ENCODE measurements around the gene AJAP1. TPM values are rescaled to one million over a fixed set of nuclear protein-coding genes. Genes with fewer than 3 reads are reported as not detected.

AJAP1 gene
- total and polyA plus RNA-seq, 2 experiments from 2014 or later, result not detected

DNA sequence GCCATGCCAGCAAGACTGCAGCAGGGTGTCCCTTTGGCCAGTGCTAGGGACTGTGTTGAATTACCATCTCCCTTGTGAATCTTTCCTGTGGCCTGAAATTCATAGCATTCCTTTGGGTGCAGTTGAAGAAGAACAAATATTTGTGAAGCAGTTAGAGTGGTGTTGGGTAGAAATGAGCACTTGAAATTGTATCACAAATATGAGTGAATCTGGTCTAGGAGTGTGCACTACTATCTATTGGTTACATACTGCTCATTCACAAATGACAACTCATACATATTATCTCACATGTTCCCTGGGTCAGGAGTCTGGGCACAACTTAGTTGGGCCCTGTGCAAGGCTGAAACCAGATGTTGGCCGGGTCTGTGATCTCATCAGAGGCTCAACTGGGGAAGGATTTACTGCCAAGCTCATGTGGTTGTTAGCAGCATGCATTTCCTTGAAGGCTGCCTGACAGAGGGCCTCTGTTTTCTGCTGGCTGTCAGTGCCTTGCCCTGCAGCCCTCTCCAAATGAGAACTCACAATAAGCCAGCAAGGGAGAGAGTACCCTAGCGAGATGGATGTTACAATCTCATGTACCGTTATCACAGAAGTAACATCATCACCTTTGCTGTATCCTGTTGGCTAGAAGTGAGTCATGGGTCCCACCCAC is 23.8 kb downstream of the AJAP1 start (continued):
- TF ChIP-seq, protein P1, sequence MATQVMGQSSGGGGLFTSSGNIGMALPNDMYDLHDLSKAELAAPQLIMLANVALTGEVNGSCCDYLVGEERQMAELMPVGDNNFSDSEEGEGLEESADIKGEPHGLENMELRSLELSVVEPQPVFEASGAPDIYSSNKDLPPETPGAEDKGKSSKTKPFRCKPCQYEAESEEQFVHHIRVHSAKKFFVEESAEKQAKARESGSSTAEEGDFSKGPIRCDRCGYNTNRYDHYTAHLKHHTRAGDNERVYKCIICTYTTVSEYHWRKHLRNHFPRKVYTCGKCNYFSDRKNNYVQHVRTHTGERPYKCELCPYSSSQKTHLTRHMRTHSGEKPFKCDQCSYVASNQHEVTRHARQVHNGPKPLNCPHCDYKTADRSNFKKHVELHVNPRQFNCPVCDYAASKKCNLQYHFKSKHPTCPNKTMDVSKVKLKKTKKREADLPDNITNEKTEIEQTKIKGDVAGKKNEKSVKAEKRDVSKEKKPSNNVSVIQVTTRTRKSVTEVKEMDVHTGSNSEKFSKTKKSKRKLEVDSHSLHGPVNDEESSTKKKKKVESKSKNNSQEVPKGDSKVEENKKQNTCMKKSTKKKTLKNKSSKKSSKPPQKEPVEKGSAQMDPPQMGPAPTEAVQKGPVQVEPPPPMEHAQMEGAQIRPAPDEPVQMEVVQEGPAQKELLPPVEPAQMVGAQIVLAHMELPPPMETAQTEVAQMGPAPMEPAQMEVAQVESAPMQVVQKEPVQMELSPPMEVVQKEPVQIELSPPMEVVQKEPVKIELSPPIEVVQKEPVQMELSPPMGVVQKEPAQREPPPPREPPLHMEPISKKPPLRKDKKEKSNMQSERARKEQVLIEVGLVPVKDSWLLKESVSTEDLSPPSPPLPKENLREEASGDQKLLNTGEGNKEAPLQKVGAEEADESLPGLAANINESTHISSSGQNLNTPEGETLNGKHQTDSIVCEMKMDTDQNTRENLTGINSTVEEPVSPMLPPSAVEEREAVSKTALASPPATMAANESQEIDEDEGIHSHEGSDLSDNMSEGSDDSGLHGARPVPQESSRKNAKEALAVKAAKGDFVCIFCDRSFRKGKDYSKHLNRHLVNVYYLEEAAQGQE (IDR thresholded peaks at IDR 0.05; ENCODE audit: unreplicated experiment), result no peak
- no peak for TF ChIP-seq EZH2 (IDR thresholded peaks at IDR 0.05; ENCODE audit: low read depth, unreplicated experiment)
- TF ChIP-seq ZNF331 (CRISPR knock-in tag; IDR thresholded peaks at IDR 0.05; ENCODE audit: low read depth), result no peak
- no peak for TF ChIP-seq JUNB (IDR thresholded peaks at IDR 0.05; ENCODE audit: unreplicated experiment)

DNA sequence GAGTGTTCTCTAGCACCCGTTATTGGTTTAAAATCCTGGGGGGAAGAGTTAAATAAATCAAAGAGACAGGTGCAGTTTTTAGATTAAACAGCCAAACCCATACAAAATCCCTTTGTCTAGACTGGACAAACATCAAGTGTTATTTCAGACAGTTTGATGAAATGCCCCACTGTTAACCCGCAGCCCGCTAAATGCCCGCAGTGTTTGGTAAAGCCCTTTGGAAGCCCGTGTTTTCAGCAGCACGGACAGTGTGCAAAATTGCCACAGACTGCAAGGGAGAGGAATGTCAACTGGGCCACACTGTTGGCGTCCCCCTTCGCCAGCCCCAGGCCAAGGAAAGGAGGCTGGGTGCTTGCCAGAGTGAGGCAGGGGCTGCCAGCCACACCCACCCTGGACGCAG is 26.6 kb downstream of the AJAP1 start:
- no peaks in the 10 kb centered on the region; the same call in 1 of the 2 replicates for H3K36me3 ChIP-seq (ENCODE audit: insufficient read depth)
- H3K4me3 ChIP-seq, result no peak overlapping the region
- H3K9me2 ChIP-seq (ENCODE audit: insufficient read depth), result no peaks in the 10 kb centered on the region
- Mint-ChIP-seq H3K4me3 (no peak overlapping the region), H3K27ac (no peak overlapping the region), H3K27me3 (ENCODE audit: insufficient read depth, low read depth, poor library complexity) (peaks cover 2% of the 10 kb centered on the region), H3K4me1 (peaks cover 22% of the 10 kb centered on the region), H3K9me3 (peaks cover 26% of the 10 kb centered on the region), H3K36me3 (ENCODE audit: low read depth) (peaks cover 32% of the 10 kb centered on the region)
- H3K4me2 ChIP-seq, result no peak overlapping the region
- H3K79me2 ChIP-seq (replicated peaks; ENCODE audit: insufficient read depth), result no peaks in the 10 kb centered on the region
- H3F3A ChIP-seq (replicated peaks; ENCODE audit: low read depth), result no peaks in the 10 kb centered on the region
- H3K27me3 ChIP-seq (ENCODE audit: insufficient read depth), result no peaks in the 10 kb centered on the region
- H2AFZ ChIP-seq, result no peak overlapping the region
- ATAC-seq (no peak), DNase-seq (ENCODE audit: low spot score) (no peak)
- H3K27ac ChIP-seq (ENCODE audit: low read depth), result no peak overlapping the region
- H3K4me1 ChIP-seq (ENCODE audit: insufficient read depth), result no peaks in the 10 kb centered on the region
- H4K20me1 ChIP-seq (replicated peaks; ENCODE audit: insufficient read depth), result no peaks in the 10 kb centered on the region
- TF ChIP-seq STAT1 (IDR thresholded peaks at IDR 0.05; ENCODE audit: unreplicated experiment), result no peak
- TF ChIP-seq JUNB (IDR thresholded peaks at IDR 0.05; ENCODE audit: unreplicated experiment), result no peak
- no peak for TF ChIP-seq NANOG (IDR thresholded peaks at IDR 0.05; ENCODE audit: borderline replicate concordance)
- no peak for TF ChIP-seq EZH2 (IDR thresholded peaks at IDR 0.05; ENCODE audit: low read depth, unreplicated experiment)
- TF ChIP-seq, protein P2, sequence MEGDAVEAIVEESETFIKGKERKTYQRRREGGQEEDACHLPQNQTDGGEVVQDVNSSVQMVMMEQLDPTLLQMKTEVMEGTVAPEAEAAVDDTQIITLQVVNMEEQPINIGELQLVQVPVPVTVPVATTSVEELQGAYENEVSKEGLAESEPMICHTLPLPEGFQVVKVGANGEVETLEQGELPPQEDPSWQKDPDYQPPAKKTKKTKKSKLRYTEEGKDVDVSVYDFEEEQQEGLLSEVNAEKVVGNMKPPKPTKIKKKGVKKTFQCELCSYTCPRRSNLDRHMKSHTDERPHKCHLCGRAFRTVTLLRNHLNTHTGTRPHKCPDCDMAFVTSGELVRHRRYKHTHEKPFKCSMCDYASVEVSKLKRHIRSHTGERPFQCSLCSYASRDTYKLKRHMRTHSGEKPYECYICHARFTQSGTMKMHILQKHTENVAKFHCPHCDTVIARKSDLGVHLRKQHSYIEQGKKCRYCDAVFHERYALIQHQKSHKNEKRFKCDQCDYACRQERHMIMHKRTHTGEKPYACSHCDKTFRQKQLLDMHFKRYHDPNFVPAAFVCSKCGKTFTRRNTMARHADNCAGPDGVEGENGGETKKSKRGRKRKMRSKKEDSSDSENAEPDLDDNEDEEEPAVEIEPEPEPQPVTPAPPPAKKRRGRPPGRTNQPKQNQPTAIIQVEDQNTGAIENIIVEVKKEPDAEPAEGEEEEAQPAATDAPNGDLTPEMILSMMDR (conservative IDR thresholded peaks at IDR 0.05; ENCODE audit: low read depth in 2 of 2), result no peak
- TF ChIP-seq ZNF331 (CRISPR knock-in tag; IDR thresholded peaks at IDR 0.05; ENCODE audit: low read depth), result no peak
- no peak for TF ChIP-seq EZH2phosphoT487 (IDR thresholded peaks at IDR 0.05; ENCODE audit: unreplicated experiment)
- TF ChIP-seq ZNF114 (CRISPR knock-in tag; IDR thresholded peaks at IDR 0.05), result no peak
- TF ChIP-seq POLR2AphosphoS5 (IDR thresholded peaks at IDR 0.05; ENCODE audit: low read depth), result no peak
- TF ChIP-seq, protein P3, sequence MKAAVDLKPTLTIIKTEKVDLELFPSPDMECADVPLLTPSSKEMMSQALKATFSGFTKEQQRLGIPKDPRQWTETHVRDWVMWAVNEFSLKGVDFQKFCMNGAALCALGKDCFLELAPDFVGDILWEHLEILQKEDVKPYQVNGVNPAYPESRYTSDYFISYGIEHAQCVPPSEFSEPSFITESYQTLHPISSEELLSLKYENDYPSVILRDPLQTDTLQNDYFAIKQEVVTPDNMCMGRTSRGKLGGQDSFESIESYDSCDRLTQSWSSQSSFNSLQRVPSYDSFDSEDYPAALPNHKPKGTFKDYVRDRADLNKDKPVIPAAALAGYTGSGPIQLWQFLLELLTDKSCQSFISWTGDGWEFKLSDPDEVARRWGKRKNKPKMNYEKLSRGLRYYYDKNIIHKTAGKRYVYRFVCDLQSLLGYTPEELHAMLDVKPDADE (IDR thresholded peaks at IDR 0.05), result no peak
- TF ChIP-seq, protein P1 (IDR thresholded peaks at IDR 0.05; ENCODE audit: unreplicated experiment), result no peak
- TF ChIP-seq CREB1 (CRISPR knock-in tag; IDR thresholded peaks at IDR 0.05; ENCODE audit: low read depth), result no peak

All from GM23338 (cell line).